Left kidney (tissue), 2 donors: ENCODE data around the gene CACNA1D. TPM values are rescaled to one million over a fixed set of nuclear protein-coding genes. Genes with fewer than 3 reads are reported as not detected.
A peak's percentile ranks its signal among the peaks of the same experiment; 100 is the strongest.
"Not testable (repeated sequence)": the region's sequence is repeated elsewhere in the genome, so short reads cannot be mapped to it uniquely, and the experiment has no call there.

Experiments used
- DNase-seq: peaks from one replicate; pipeline ENCODE4 v3.0.0-alpha.2; 2013
- polyA plus RNA-seq: library from polyadenylated mRNA; unstranded; fragments of 120-200 nt; gene quantifications from one replicate; pipeline ENCODE4 v1.2.1, GENCODE V29; 2013; ENCODE audit not compliant: insufficient read length

Gene CACNA1D
- polyA plus RNA-seq, 1 donor = 21.9 TPM

DNA sequence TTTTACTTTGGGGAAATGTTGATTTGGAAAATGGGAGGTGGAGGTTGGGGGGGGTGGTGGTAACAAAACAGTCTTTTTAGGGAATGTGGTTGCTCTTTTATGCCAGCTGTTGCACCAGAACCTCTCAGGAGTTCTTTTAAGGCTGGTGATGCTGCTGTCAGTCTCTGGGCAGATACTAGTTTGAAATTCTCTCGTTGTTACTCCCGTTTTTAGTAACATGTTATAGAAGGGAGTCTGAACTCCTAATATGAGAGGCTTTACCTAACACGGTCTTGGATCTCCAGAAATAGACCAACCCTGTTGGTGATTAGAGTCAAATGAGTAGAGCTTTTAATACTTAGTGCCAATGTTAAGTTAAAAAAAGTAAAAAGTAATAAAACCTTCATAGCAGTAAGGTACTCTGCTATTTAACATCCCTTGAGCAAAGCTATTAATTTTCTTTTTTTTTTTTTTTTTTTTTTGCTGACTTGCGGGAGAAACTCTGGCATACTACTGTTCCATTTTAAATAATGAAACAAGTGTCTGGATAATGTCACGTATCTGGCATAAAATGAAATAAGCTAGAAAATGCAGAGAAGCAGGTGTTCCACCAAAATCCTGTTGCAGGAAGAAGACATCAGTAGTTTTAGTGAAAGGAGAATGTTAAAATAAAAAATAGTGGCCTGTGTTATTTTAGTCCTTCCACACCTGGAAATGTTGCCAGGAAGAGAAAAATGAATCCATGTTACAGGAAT lies 156.7 kb downstream of the CACNA1D start:
- DNase-seq = no peak

DNA sequence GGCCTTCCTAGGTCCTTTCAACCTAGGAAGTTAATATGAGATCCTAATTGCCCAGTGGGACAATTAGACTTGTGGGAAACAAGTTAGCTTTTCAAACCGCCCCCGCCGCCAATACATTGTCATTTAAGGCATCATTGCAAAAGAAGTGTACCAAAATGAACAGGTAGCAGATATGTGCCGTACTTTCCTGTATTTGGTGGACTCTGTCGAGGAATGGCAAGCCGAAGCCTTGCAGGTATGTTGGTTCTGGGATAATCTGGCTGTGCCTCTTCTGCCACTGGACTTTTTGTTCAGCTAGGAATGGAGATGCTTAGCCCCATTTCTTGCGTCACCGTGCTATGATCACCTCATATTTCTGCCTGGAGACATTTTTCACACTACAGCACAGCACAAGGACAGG lies 157.5 kb downstream of the CACNA1D start:
- DNase-seq = no peak

GRCh38 chr3:53657651-53658050 lies 163.2 kb downstream of the CACNA1D start:
- DNase-seq = no peak

DNA sequence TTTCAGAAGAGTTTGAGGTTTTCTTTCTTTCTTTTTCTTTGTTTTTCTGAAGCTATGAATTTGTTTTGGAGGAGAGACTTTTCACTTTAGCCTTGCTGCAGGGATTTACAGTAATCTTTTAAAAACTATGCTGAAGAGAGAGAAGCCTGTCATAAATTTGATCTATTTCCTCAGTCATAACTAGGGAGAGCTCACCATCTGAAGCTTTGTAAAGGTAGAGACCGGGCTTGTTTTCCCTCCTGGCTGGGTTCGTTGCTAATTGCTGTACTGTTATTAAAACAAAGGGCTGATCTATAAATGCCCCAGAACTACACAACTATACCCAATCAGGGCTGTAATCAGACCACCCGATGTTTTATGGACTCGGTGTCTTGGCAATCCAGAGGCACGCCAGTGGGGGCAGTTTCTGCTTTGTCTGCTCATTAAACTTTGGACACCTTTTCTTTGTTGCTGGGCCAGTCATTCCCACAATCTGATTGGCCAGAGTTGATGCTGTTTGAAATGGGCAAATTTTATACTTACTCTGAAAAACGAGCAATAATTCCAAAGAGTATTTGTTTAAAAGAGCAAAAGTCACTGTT lies 164.3 kb downstream of the CACNA1D start:
- DNase-seq = no peak

DNA sequence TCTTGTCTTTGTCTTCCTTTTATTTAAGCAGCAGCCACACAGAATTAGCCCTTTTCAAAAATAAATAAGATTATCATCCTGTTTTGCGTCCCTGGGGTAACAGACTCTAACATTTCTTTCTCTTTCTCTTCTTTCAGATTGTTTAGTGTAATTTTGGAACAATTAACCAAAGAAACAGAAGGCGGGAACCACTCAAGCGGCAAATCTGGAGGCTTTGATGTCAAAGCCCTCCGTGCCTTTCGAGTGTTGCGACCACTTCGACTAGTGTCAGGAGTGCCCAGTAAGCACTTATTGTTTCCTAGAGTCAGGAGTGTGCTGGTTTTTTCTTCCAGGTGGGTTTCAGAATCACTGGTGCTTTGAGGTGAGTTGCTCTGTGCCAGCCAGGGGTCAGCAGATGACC lies 165.6 kb downstream of the CACNA1D start:
- no peak for DNase-seq

DNA sequence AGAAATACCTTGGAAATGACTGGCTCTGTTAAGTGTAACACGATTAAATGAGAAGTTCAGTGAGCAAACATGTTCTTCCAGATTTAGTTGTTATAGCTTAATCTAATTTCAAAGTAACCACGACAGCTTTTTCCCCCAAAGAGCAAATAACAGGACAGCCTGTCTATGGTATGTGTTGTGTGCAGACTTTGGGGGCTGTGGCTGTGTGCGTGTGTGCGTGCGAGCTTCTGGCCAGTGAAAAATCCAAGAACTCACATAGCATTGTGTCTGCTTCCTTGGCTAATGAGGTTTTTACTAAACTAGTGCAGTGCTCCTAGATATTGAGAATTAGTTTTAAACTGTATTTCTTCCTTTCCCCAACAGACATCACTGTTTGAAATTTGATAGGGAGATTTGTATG lies 167.1 kb downstream of the CACNA1D start:
- no peak for DNase-seq

- DNase-seq = not testable (repeated sequence)
These were observed 170.4 kb downstream of the CACNA1D start for GRCh38 chr3:53664812-53665211.

DNA sequence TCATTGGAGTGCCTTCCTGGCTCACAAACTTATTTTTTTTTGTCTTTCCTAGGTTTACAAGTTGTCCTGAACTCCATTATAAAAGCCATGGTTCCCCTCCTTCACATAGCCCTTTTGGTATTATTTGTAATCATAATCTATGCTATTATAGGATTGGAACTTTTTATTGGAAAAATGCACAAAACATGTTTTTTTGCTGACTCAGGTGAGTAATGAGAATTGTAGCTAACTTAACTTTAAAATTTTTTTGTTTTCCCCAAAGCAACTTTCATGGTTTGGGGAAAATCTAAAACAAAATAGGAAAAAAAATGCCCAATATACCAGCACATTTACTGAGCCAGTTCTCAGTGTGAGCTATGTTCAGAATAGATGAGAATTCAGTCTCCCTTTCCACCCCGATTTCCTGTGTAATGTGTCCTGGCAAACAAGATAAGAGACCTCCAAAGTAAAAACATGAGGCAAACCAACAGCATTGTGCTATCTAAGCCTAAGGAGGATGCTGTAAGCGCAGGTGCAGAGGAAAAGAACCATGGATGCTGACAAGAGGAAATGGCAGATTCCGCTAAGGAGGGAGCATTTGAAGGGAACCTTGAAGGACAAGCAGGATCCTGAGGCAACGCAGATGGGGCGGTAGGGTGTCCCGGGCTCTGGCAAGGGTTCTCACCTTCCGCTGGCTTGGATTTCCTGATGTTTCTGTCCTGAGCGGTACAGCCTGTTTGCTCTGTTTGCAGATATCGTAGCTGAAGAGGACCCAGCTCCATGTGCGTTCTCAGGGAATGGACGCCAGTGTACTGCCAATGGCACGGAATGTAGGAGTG lies 171.4 kb downstream of the CACNA1D start:
- no peak for DNase-seq

- no peak for DNase-seq
These were observed 174.5 kb downstream of the CACNA1D start for GRCh38 chr3:53668872-53669271.

- no peak for DNase-seq
These were observed 176.3 kb downstream of the CACNA1D start for GRCh38 chr3:53670721-53671120.

DNA sequence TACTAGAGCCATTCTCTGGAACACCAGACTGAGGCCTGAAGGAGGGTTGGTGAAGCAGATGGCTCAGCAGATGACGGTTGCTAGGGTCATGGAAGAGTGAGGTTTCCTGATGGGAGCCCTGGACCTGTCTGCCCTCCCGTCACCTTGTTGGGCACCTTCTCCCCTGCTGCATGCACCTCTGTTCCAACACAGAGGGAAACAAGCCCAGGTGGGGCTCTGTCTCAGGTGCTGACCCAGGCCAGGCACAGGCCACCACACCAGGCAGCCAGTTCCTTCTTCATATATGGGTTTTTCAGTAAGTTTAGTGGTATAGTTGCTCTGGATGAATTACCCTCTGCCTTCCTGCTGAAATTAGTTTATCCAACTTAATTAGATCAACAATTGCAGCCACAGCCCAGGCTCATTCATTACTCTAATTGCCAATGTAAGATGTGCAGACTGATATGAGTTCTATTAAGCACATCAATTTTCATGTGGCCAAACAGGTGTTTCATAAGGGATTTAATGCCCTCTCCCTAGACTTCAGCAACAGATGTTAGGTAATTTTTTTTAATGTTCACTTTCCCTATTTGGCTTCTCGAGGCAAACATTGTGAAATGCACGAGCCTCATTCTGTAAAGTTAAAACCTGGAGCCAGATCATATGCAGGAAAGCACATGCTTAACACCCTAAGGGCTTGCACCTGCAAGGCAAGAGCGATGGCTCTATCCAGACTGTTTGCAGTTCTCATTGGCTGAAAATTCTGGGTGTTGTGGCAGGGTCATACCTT lies 177.0 kb downstream of the CACNA1D start:
- no peak for DNase-seq

- DNase-seq = no peak
These were observed 177.5 kb downstream of the CACNA1D start for GRCh38 chr3:53671961-53672299.

DNA sequence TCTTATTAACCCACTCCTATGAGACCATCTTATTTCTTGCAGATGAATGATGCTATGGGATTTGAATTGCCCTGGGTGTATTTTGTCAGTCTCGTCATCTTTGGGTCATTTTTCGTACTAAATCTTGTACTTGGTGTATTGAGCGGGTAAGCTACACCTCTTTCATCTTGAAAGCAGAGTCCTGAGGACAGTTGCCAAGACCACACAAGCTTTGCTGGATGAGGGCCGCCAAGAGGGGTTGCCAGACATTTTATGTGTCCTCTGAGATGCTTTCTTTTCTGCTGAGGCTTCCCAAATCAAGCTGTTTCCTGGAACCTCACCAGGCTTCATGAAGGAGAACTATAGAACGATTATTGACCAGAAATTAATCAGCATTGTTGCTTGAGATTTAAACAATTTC lies 178.6 kb downstream of the CACNA1D start:
- DNase-seq = no peak

DNA sequence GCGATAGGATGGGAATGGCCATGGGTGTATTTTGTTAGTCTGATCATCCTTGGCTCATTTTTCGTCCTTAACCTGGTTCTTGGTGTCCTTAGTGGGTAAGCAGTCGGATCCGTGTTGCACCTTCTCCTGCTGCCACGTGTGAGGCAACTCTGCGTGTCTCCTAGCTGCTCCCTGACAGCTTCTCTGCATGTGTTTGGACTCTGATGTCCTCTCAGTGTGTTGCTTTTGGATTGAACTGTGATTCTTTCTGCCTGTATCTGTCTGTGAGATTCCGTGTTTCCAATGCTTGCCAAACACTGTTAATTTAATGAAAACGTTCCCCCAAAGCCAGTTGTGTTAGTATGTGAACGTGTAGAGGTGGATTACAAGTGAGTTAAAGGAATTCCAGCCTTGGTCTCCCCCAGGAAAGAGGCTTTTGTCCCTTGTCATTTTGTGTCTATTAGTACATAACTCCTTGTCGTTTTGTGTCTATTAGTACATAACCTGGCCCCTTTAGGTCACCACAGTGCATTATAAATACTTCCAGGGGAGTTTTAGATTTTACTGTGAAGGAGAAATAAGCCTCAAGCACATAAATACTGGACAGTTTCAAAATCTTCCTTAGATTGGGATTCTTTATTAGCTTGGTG lies 179.4 kb downstream of the CACNA1D start:
- DNase-seq = no peak

DNA sequence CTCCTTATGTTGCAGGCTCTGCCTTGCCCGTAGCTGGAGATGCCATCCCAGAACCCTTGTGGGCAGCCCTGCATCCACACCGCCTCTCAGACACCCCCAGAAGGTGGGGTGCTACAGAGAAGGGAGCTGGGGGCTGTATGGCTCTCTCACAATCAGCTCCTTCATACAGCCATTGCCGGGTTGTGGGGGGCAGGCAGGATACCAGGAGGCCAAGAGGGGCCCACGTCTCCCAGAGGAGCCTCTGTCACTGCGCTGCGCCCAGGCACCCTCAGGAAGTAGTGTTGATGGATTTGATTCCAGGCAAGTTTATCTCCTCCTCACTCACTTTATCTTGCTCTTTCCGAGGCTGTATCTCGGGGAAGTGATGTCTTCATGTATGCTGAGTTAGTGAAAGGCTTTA lies 180.2 kb downstream of the CACNA1D start:
- no peak for DNase-seq

DNA sequence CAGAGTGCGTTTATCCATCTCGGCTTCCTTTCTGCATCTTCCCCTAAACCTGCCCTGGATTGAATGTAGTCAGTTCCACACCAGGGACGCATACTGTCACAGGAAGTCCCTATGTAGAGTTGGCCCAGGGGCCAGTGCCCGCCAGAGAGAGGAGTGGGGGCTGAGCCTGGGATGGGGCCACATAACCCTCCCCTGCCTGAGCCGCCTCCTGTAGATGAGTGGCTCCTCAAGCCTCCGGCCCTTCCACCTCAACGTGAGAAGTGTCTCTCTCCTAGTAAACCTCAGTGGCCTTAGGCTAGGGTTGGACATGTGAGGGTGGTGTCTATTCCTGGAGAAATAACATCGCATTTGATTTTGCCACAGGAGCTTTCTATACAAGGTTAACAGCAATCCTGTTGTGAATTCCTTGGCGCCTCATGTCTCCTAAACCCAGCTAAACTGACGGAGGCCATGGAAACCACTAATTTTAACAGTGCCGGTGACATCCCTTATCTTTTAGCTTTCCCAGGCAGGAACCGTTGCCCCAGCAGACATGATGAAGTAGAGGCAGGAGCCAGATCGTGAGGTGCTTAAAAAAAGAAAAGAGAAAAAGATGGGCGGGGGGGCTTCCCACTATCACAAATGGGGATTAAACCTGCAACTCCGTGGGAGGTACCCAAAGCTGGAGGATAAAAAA lies 180.7 kb downstream of the CACNA1D start:
- no peak for DNase-seq

- DNase-seq = no peak
These were observed 181.5 kb downstream of the CACNA1D start for GRCh38 chr3:53675942-53676341.

DNA sequence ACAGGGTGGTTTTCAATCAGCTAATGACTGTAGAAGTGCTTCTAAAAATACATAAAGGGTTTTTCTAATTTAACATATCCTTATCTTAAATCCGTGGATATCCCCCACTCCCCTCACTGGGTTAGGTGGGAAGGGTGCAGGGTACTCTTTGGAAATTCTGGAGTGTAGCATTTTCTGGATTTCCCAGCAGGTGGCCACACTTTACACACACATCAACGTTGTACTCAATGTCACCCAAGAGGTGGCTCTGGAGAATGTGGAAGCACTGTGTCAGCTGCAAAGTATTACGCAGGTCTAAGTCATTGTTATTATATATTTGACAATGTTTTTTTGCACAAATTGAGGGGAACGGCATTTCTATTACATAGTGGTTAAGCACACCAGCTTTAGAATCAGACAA lies 183.0 kb downstream of the CACNA1D start:
- DNase-seq = no peak

DNA sequence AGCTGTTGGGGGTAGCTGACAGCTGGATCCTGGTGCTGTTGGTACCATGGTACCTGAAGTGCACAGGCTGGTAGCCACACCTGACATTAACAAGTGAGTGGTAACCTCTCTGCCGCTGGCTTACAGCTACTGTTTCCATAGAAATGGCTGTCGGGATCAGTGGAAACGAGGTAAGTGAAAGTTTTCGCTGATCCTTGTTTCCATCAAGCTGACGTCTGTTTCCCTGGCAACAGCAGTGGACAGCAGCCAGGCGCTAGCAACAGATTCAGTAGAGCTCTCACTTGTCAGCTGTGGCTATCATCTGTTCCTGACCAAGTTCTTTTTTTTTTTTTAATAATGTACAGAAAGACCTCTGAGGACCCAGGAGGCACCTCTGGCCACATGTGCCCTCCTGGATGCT lies 185.6 kb downstream of the CACNA1D start:
- peak; percentile 72 for DNase-seq

DNA sequence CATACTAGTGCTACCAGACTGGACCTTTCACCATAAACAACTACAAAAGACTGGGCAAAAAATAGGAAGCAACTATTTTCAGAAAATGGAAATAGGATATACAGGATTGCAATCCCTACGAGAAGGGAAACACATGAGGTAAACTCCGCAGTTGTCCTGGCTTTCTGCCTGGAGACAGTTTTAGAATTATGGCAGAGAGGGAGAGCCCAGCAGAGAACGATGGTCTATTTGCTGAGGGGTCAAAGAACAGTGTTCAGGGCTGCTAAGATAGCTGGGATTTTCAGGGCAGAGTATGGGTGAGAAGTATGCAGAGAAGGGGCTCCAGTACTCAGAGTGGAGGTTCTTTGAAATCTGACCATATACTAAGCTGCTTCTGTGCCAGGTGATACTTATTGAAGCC lies 188.4 kb downstream of the CACNA1D start:
- no peak for DNase-seq

DNA sequence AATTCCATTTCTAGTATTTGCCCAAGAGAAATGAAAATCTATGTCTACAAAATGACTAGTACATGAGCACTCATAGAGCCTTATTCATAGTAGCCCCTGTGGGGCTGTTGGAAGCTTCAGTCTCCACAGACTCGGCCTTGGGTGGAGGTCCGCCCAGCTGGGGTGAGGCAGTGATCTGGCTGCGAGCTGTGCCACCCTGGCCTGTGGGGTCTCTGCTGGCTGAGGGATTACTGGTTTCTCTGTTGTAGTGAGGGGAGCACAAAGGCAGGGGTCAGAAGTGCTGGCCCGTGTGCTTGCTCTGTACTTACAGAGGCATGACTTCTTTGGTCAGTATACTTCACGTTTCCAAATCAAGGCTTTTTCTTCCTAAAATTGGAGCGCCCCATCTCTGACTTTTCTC lies 193.7 kb downstream of the CACNA1D start:
- no peak for DNase-seq

DNA sequence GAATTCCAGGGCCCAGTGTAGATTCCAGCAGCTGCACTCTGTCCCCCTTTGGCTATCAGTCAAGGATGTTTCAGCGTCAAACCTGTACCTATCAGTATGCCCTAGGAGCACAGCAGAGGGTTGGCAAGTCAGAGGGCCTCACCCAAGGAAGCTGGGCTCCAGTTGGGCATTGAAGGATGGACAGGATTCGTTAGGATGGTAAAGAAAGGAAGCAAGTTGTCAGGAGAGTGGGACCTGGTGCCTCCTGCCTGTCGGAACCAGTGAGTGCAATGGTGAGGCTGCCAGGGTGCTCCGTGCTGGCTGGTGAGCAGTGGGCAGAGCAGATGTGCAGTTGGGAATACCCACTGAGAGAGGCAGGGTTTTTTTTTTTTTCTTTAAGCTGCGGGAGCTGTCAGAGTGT lies 194.6 kb downstream of the CACNA1D start:
- no peak for DNase-seq
